Measurements from ENCODE around the gene AP1G1. TPM values are rescaled to one million over a fixed set of nuclear protein-coding genes. Genes with fewer than 3 reads are reported as not detected.

AP1G1 gene
- polyA plus RNA-seq, 3 donors = 6.7 to 43.8 (median 10.7) TPM

DNA sequence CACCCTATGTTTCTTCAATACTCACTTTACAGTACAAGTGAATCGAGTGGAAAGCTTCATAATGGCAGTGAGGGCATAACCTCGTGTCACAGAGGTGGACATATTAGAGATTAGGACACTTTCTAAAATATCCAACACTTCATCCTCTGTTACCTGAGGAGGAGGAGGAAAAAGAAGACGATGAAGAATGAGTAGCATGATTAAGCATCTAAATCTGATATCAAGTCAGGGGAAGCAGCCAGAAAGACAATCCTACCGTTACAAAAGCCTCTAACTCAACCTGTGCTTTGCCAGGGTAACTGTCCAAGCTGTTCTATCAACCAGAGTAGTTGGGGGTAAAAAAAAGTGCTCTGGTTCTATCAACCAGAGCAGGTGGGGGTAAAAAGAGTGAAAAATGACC, 60.4 kb downstream of the AP1G1 start:
- Mint-ChIP-seq H3K36me3 (peaks cover 69 to 97% of the 10 kb centered on the region in 2 donors), H3K4me1 (no peaks in the 10 kb centered on the region), H3K9me3 (peaks cover 0 to 2% (median 0%) of the 10 kb centered on the region in 7 donors), H3K4me3 (no peak overlapping the region), H3K27ac (no peak overlapping the region), H3K27me3 (ENCODE audit: low read depth in 3 of 3) (no peaks in the 10 kb centered on the region)
- H3K27ac ChIP-seq (ENCODE audit: low read depth in 1 of 2, low read length in 2 of 2) = no peak overlapping the region
- H4K20me1 ChIP-seq (ENCODE audit: insufficient read depth, low read length) = no peaks in the 10 kb centered on the region
- no peak overlapping the region for H3K9ac ChIP-seq (ENCODE audit: insufficient read depth, low read length, poor library complexity, severe bottlenecking)
- H3K79me2 ChIP-seq (ENCODE audit: insufficient read depth, low read length) = no peaks in the 10 kb centered on the region
- TF ChIP-seq, protein P1, sequence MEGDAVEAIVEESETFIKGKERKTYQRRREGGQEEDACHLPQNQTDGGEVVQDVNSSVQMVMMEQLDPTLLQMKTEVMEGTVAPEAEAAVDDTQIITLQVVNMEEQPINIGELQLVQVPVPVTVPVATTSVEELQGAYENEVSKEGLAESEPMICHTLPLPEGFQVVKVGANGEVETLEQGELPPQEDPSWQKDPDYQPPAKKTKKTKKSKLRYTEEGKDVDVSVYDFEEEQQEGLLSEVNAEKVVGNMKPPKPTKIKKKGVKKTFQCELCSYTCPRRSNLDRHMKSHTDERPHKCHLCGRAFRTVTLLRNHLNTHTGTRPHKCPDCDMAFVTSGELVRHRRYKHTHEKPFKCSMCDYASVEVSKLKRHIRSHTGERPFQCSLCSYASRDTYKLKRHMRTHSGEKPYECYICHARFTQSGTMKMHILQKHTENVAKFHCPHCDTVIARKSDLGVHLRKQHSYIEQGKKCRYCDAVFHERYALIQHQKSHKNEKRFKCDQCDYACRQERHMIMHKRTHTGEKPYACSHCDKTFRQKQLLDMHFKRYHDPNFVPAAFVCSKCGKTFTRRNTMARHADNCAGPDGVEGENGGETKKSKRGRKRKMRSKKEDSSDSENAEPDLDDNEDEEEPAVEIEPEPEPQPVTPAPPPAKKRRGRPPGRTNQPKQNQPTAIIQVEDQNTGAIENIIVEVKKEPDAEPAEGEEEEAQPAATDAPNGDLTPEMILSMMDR (IDR thresholded peaks at IDR 0.05) = no peak
- DNase-seq = no peak
- no peak overlapping the region for H3K4me2 ChIP-seq (replicated peaks; ENCODE audit: extremely low read depth, low read length, poor library complexity, severe bottlenecking)
- no peak overlapping the region for H2AFZ ChIP-seq (ENCODE audit: insufficient read depth, low read depth, low read length, poor library complexity, severe bottlenecking)
- peaks cover 84 to 92% of the 10 kb centered on the region in 2 donors for H3K36me3 ChIP-seq (replicated peaks in 1 of 2; ENCODE audit: control insufficient read depth in 1 of 2, insufficient read depth in 2 of 2, low read length in 2 of 2)
- intact Hi-C loops (cut with micrococcal nuclease) = no loop called here
- WGBS (ENCODE audit: insufficient coverage) = no CpG with 5 or more reads among the region's 4 CpGs
- H3K9me3 ChIP-seq (replicated peaks in 1 of 2; ENCODE audit: control insufficient read depth in 1 of 2, insufficient read depth in 1 of 2, low read length in 2 of 2) = no peaks in the 10 kb centered on the region
- H3K27me3 ChIP-seq (ENCODE audit: control insufficient read depth in 2 of 2, insufficient read depth in 2 of 2, low read length in 2 of 2) = no peaks in the 10 kb centered on the region
- no peak overlapping the region for H3K4me3 ChIP-seq (replicated peaks in 1 of 3; ENCODE audit: low read depth in 2 of 3, low read length in 3 of 3)
- no peaks in the 10 kb centered on the region for H3K4me1 ChIP-seq (ENCODE audit: control insufficient read depth in 1 of 2, insufficient read depth in 2 of 2, low read length in 2 of 2)

DNA sequence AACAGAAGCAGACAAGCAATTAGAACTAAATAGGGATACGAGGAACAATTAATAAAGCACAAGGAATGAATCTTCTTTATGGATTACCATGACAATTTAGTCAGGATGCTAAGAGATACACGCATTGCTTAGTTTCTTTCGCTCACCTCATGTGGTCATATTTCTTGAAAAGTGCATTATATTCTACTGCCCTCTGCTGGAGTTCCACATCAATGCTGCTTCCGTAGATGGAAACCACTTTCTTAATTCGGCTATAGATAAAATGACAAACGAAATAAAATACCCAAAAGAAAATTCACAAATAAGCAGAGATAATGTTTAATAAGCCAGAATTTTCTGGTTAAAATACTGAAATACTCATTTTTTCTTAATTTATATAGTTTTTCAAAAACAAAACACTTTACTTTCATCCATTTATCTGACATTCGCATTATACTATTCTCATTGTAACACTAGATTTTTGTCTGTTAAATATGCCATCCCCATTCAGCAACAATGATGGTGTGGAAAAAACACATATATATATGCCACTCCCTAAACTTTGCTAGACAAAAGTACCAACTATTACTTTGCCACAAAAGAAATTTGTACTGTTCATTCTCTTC, 62.1 kb downstream of the AP1G1 start:
- peak; percentile 7 to 17 (median 14) for DNase-seq
- Histone ChIP-seq H3K27ac (ENCODE audit: low read depth in 1 of 2, low read length in 2 of 2) (no peak overlapping the region), H3K27me3 (ENCODE audit: control insufficient read depth in 2 of 2, insufficient read depth in 2 of 2, low read length in 2 of 2) (no peaks in the 10 kb centered on the region), H3K9me3 (replicated peaks in 1 of 2; ENCODE audit: control insufficient read depth in 1 of 2, insufficient read depth in 1 of 2, low read length in 2 of 2) (no peaks in the 10 kb centered on the region), H3K36me3 (replicated peaks in 1 of 2; ENCODE audit: control insufficient read depth in 1 of 2, insufficient read depth in 2 of 2, low read length in 2 of 2) (peaks cover 85 to 93% of the 10 kb centered on the region in 2 donors), H3K9ac (ENCODE audit: insufficient read depth, low read length, poor library complexity, severe bottlenecking) (no peak overlapping the region), H3K79me2 (ENCODE audit: insufficient read depth, low read length) (no peaks in the 10 kb centered on the region), H2AFZ (ENCODE audit: insufficient read depth, low read depth, low read length, poor library complexity, severe bottlenecking) (no peak overlapping the region), H3K4me3 (replicated peaks in 1 of 3; ENCODE audit: low read depth in 2 of 3, low read length in 3 of 3) (no peak overlapping the region), H3K4me1 (ENCODE audit: control insufficient read depth in 1 of 2, insufficient read depth in 2 of 2, low read length in 2 of 2) (no peaks in the 10 kb centered on the region), H4K20me1 (ENCODE audit: insufficient read depth, low read length) (no peaks in the 10 kb centered on the region), H3K4me2 (replicated peaks; ENCODE audit: extremely low read depth, low read length, poor library complexity, severe bottlenecking) (no peak overlapping the region)
- TF ChIP-seq, protein P1 (IDR thresholded peaks at IDR 0.05) = peak; percentile 75
- intact Hi-C loops (cut with micrococcal nuclease) = no loop called here
- Mint-ChIP-seq H3K27me3 (ENCODE audit: low read depth in 3 of 3) (no peaks in the 10 kb centered on the region), H3K4me1 (no peaks in the 10 kb centered on the region), H3K36me3 (peaks cover 69 to 97% of the 10 kb centered on the region in 2 donors), H3K27ac (no peak overlapping the region), H3K4me3 (no peak overlapping the region), H3K9me3 (peaks cover 0 to 2% (median 0%) of the 10 kb centered on the region in 7 donors)
- WGBS (ENCODE audit: insufficient coverage) = no CpG with 5 or more reads among the region's 7 CpGs
